ENCODE measurements around the gene MARS2.
"Not testable (repeated sequence)": the region's sequence is repeated elsewhere in the genome, so short reads cannot be mapped to it uniquely, and the experiment has no call there.

MARS2 gene

DNA sequence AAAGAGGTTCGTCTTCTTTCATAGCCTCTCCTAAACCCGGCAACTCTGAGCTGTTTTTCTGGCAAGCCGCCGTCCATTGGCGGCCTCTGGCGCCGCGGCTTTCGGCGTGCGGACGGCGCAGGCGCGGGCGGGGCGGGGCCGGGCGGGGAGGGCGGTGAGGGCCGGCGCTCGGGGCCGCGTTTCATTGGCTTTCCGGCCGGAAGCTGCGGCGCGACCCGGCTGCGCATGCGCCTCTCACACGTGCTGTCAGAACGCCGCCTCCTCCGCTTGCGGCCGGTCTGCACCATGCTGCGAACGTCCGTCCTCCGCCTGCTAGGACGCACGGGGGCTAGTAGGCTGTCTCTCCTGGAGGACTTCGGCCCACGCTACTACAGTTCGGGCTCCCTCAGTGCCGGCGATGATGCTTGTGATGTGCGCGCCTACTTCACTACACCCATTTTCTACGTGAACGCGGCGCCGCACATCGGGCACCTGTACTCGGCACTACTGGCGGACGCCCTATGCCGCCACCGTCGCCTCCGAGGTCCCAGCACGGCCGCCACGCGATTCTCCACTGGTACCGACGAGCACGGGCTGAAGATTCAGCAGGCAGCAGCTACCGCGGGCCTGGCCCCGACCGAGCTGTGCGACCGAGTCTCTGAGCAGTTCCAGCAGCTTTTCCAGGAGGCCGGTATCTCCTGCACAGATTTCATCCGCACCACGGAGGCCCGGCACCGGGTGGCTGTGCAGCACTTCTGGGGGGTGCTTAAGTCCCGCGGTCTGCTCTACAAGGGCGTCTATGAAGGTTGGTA is at the start of gene MARS2:
Gene MARS2, plus strand, starts transcription at position 249 of the 791 bp plus-strand sequence. Its CDS starts 37 bp downstream, at position 286.
- peak; percentile 91 for DNase-seq

GRCh38 chr2:197657562-197657961 is 47.6 kb upstream of the MARS2 start:
- no peak for DNase-seq

- no peak for DNase-seq
Measured at GRCh38 chr2:197661626-197662025, 43.5 kb upstream of the MARS2 start.

DNA sequence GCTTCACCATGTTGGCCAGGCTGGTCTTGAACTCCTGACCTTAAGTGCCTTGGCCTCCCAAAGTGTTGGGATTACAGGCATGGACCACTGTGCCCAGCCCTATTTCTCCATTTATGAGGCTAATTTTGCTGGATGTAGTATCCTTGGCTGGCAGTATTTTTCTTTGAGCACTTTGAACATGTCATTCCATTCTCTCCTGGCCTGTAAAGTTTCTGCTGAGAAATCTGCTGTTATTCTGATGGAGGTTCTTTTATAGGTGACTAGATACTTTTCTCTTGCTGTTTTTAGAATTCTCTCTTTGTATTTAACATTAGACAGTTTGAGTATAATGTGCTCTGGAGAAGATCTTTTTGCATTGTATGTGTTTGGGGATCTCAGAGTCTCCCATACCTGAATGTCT is 38.9 kb upstream of the MARS2 start:
- no peak for DNase-seq

DNA sequence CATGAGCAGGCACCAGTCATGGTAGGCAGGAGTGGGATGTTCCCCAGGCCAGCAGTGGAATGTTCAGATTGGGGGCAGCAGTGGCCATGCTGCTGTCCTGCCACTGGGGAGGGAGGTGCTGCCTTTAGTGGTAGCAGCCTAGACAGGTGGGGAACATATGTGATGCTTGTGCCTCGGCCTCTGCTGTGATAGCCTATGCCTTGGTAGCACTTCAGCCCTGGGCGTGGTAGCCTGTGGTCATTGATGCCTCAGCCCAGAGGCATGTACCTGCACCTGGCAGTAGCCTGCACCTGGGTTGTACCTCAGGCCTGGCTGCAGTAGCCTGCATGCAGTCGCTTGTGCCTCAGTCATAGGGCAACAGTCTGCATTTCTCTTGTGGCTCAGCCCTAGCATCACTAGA is 36.9 kb upstream of the MARS2 start:
- no peak for DNase-seq

- DNase-seq = no peak
Measured at GRCh38 chr2:197669077-197669476, 36.1 kb upstream of the MARS2 start.

DNA sequence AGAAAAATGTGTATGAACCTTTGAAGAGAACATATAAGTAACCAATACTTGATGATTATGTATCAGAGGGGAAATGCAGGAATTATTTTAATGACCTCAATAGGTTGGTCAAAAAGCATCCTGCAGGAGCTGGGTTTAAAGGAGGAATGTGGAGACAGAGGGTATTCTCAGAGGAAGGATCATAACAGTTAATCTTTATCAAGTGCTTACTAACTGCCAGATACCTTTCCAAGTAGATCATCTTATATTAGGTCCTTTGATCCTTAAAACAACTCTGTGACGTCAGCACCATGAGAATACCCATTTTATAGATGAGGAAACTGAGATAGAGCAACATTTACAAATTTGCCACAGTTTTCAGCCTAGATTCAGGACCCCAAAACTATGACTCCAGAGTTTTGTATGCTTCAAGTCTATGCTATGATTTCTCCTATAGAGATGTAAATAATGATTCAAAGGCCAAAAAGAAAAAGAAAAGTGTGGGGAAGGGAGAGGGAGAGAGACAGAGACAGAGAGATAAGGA is 32.7 kb upstream of the MARS2 start:
- DNase-seq = no peak

- DNase-seq = no peak
Measured at GRCh38 chr2:197673106-197673505, 32.1 kb upstream of the MARS2 start.

- no peak for DNase-seq
Measured at GRCh38 chr2:197673606-197674005, 31.6 kb upstream of the MARS2 start.

DNA sequence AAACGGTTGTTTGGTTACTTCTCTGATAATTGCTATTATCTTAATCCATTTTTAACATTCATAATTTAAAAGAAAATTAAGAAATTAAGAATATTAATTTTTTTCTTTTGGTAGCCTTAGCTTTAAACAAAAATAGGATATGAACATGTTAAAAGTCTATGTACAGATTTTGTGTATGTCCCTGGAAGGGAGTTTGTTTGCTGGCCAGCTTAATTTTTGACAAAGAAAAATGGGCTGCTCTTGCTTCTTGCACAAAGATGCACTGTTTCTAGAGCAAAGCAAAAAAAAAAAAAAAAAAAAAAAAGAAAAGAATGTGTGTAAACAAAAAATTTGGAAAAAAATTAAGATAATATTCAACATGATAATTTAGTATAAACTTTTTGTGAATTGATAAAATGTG is 31.1 kb upstream of the MARS2 start:
- DNase-seq = no peak

GRCh38 chr2:197674591-197674990 is 30.6 kb upstream of the MARS2 start:
- no peak for DNase-seq

DNA sequence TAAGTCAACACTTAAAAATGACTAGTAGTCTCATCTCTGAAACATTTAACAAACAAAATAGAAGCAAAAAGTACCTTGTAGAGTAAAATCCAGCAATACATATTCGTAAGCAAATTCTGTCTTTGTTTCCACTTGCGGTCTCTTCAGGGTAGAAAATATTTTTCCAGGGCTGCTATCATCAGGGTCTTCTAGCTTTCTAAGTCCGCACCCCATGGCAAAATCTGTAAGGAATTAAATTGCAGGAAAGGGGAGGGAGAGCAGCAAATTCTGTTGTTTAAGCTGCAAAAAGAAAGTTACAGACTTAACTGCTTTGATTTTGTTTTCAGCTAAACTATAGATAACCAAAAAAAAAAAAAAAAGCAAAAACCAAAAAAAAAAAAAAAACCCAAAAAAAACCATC is 29.9 kb upstream of the MARS2 start, which contains the start of gene RFTN2:
Gene RFTN2, minus strand, starts transcription at position 342 of the 400 bp plus-strand sequence. Its CDS starts 129 bp downstream, at position 213.
- no peak for DNase-seq

- DNase-seq = no peak
Measured at GRCh38 chr2:197675711-197676188, 29.4 kb upstream of the MARS2 start.

DNA sequence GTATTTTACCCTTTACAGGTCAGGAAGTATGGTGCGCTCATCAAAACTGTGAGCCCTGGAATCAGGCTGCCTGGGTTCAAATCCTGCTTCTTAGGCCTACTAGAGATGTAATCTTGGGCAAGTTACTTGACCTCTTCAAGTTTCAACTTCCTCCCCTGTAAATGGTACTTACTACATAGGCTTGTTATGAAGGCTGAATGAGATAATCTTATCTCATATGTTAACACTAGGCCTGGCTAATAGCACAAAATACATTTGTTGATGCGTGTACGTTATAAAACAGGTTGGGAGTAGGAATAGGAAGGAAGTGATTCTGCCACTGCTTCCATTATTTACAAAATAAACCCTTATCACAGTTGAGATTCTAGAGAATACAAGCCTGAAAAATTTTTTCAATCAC is 28.1 kb upstream of the MARS2 start:
- no peak for DNase-seq

DNA sequence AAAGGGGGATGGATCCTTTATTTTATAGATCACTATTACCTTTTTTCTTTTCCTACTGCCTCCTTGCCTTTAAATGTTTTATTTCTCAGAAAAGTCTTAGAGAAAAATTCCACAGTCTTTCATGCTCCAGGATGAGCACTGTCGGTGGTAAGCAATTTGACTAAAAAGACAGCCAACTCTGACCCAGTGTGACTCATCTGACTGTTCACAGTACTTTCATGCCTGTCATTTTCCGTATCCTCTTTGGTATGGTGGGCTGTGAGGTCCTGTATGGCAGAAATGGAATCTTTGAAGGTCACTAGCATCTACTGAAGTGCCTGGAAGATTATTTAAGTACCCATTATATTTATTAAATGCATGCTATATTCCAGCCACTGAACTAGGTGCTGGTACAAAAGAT is 27.7 kb upstream of the MARS2 start:
- no peak for DNase-seq

- DNase-seq = not testable (repeated sequence)
Measured at GRCh38 chr2:197695206-197695605, 10.0 kb upstream of the MARS2 start.

- not testable (repeated sequence) for DNase-seq
Measured at GRCh38 chr2:197695971-197696370, 9.2 kb upstream of the MARS2 start.

DNA sequence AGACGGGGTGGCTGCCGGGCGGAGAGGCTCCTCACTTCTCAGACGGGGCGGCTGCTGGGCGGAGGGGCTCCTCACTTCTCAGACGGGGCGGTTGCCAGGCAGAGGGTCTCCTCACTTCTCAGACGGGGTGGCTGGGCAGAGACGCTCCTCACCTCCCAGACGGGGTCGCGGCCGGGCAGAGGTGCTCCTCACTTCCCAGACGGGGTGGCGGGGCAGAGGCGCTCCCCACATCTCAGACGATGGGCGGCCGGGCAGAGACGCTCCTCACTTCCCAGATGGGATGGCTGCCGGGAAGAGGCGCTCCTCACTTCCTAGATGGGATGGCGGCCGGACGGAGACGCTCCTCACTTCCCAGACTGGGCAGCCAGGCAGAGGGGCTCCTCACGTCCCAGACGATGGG is 8.6 kb upstream of the MARS2 start:
- DNase-seq = not testable (repeated sequence)

- DNase-seq = not testable (repeated sequence)
Measured at GRCh38 chr2:197699724-197700123, 5.4 kb upstream of the MARS2 start.

DNA sequence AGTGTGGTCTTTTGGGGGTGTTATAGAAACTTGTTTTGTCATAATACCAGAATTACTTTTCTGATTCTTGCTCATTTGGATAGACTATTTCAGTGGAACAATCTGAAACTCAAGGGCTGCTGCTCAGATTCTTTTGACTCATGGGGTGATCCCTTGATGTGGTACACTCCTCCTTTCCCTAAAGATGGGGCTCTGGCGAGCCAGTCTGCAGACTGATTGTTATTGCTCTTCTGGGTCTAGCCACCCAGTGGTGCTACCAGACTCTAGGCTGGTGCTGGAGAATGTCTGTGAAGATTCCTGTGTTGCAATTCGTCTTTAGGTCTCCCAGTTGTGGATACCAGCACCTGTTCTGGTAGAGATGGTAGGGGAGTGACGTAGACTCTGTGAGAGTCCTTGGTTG is 4.2 kb upstream of the MARS2 start:
- peak; percentile 27 for DNase-seq

- DNase-seq = no peak
Measured at GRCh38 chr2:197704434-197705120, 592 bp upstream of the MARS2 start.

- DNase-seq = peak; percentile 5
Measured at GRCh38 chr2:197705912-197706838, 1.0 kb downstream of the MARS2 start.

- DNase-seq = no peak
Measured at GRCh38 chr2:197706839-197707207, 1.7 kb downstream of the MARS2 start.

All from stimulated activated CD4-positive, alpha-beta T cell treated with anti-CD3 and anti-CD28 coated beads, Interleukin-1b, Interleukin-23, amount 100 ng/mL, for 48 hours (primary cell).